GM12878 (cell line): ENCODE measurements around the gene ELMO2. TPM values are rescaled to one million over a fixed set of nuclear protein-coding genes. Genes with fewer than 3 reads are reported as not detected.

Experiments used
- E2F4 ChIP-seq: IDR thresholded peaks from 2 replicates; pipeline ENCODE4 v1.6.1; 2012; ENCODE audit warnings: low read depth, low read length, improper control_type of control experiment
- KDM1A ChIP-seq: fragments of 200-600 bp; sonication (generic); IDR thresholded peaks from 2 replicates; pipeline ENCODE4 v1.6.1; 2016; ENCODE audit warnings: borderline replicate concordance
- MXI1 ChIP-seq: fragments of 150-350 bp; IDR thresholded peaks from 2 replicates; pipeline ENCODE4 v1.6.1; 2011; ENCODE audit warnings: low read depth, mild to moderate bottlenecking, inconsistent platforms, low read length, improper control_type of control experiment
- NBN ChIP-seq: fragments of 450-650 bp; IDR thresholded peaks from 2 replicates; pipeline ENCODE4 v1.6.1; 2016
- RBBP5 ChIP-seq: fragments of 200-600 bp; sonication (generic); conservative IDR thresholded peaks from 2 replicates; pipeline ENCODE4 v1.6.1; 2016
- SIX5 ChIP-seq: IDR thresholded peaks from 2 replicates; pipeline ENCODE4 v1.6.1; 2011; ENCODE audit warnings: mild to moderate bottlenecking, low read depth, low read length, moderate library complexity; ENCODE audit not compliant: severe bottlenecking
- SMAD1 ChIP-seq: fragments of 450-650 bp; IDR thresholded peaks from 2 replicates; pipeline ENCODE4 v1.6.1; 2018; ENCODE audit warnings: mild to moderate bottlenecking, low read depth; ENCODE audit not compliant: partially characterized antibody
- SUPT20H ChIP-seq: IDR thresholded peaks from 2 replicates; pipeline ENCODE4 v1.6.1; 2011; ENCODE audit warnings: low read depth, mild to moderate bottlenecking, low read length, moderate library complexity, borderline replicate concordance; ENCODE audit not compliant: control insufficient read depth
- ZZZ3 ChIP-seq: IDR thresholded peaks from 2 replicates; pipeline ENCODE4 v1.6.1; 2011; ENCODE audit warnings: low read depth; ENCODE audit not compliant: control insufficient read depth, insufficient read length
- polyA plus RNA-seq, 11 experiments: library from polyadenylated mRNA; depleted of rRNA in 4 of 11; unstranded in 6 of 11; stranded (reverse) in 5 of 11; fragments of >200 nt; fragmentation: Nextera tagmentation in 4 of 11; fragmentation: Illumina TruSeq in 1 of 11; extraction: Ambion mirVana in 4 of 11; extraction: Trizol in 1 of 11; gene quantifications; 1 replicate in 1 of 11; 2 replicates in 10 of 11; pipeline versions ENCODE4 v1.2.1 to v1.2.3, GENCODE V29; 2011 to 2016; ENCODE audit warnings: inconsistent platforms in 2 of 11, missing spikeins in 2 of 11, low read depth in 1 of 11
- total RNA-seq, 4 experiments: library from RNA; depleted of rRNA in 3 of 4; stranded (reverse); fragments of >200 nt in 3 of 4; fragmentation: Illumina TruSeq in 1 of 4; extraction: Trizol in 1 of 4; gene quantifications; 2 replicates each; pipeline versions ENCODE4 v1.2.1 to v1.2.3, GENCODE V29; 2013 to 2021
- TF ChIP-seq, protein P1 (sequence below): fragments of 450-650 bp; IDR thresholded peaks from 2 replicates; pipeline ENCODE4 v1.6.1; 2017; ENCODE audit warnings: mild to moderate bottlenecking, moderate library complexity

The ELMO2 gene
- total and polyA plus RNA-seq, 10 of the 15 experiments (the other 5 are each of a cell fraction or from before 2014, with no cell fraction given), result 14.2 to 40.2 (median 37.6) TPM

DNA sequence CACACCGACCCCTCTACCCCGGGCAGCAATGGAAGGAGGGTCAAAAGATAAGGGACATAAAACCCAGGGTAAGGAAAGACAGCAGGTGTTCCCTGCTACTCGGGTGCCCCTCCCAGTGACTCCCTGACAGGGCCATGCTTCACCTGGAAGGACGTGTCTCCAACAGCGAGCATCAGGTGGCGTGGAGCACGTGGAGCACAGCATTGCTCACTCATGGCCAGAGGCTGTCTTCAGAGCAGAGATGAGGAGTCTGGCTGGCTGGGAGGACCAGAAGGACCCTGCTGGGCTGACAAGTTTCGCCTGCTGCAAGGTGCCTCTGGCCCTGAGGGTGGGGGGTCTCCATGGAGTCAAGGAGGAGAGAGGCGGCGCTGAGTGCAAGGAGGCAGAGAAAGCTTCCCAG lies 82.9 kb downstream of the ELMO2 start (continued):
- TF ChIP-seq KDM1A (no peak), SIX5 (no peak), ZZZ3 (no peak), SMAD1 (no peak), MXI1 (no peak), RBBP5 (no peak), E2F4 (no peak), NBN (no peak), SUPT20H (no peak)
- TF ChIP-seq, protein P1, sequence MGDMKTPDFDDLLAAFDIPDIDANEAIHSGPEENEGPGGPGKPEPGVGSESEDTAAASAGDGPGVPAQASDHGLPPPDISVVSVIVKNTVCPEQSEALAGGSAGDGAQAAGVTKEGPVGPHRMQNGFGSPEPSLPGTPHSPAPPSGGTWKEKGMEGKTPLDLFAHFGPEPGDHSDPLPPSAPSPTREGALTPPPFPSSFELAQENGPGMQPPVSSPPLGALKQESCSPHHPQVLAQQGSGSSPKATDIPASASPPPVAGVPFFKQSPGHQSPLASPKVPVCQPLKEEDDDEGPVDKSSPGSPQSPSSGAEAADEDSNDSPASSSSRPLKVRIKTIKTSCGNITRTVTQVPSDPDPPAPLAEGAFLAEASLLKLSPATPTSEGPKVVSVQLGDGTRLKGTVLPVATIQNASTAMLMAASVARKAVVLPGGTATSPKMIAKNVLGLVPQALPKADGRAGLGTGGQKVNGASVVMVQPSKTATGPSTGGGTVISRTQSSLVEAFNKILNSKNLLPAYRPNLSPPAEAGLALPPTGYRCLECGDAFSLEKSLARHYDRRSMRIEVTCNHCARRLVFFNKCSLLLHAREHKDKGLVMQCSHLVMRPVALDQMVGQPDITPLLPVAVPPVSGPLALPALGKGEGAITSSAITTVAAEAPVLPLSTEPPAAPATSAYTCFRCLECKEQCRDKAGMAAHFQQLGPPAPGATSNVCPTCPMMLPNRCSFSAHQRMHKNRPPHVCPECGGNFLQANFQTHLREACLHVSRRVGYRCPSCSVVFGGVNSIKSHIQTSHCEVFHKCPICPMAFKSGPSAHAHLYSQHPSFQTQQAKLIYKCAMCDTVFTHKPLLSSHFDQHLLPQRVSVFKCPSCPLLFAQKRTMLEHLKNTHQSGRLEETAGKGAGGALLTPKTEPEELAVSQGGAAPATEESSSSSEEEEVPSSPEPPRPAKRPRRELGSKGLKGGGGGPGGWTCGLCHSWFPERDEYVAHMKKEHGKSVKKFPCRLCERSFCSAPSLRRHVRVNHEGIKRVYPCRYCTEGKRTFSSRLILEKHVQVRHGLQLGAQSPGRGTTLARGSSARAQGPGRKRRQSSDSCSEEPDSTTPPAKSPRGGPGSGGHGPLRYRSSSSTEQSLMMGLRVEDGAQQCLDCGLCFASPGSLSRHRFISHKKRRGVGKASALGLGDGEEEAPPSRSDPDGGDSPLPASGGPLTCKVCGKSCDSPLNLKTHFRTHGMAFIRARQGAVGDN, result no peak
